ENCODE measurements around the gene LYG2.

- TF ChIP-seq, protein P1, sequence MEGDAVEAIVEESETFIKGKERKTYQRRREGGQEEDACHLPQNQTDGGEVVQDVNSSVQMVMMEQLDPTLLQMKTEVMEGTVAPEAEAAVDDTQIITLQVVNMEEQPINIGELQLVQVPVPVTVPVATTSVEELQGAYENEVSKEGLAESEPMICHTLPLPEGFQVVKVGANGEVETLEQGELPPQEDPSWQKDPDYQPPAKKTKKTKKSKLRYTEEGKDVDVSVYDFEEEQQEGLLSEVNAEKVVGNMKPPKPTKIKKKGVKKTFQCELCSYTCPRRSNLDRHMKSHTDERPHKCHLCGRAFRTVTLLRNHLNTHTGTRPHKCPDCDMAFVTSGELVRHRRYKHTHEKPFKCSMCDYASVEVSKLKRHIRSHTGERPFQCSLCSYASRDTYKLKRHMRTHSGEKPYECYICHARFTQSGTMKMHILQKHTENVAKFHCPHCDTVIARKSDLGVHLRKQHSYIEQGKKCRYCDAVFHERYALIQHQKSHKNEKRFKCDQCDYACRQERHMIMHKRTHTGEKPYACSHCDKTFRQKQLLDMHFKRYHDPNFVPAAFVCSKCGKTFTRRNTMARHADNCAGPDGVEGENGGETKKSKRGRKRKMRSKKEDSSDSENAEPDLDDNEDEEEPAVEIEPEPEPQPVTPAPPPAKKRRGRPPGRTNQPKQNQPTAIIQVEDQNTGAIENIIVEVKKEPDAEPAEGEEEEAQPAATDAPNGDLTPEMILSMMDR (IDR thresholded peaks at IDR 0.05; ENCODE audit: insufficient read depth, low read length): no peak
- TF ChIP-seq REST (IDR thresholded peaks at IDR 0.05; ENCODE audit: insufficient replicate concordance, low read depth) (no peak), POLR2AphosphoS5 (IDR thresholded peaks at IDR 0.05; ENCODE audit: low read depth) (no peak), SPI1 (IDR thresholded peaks at IDR 0.05; ENCODE audit: borderline replicate concordance, low read depth) (no peak), GABPA (IDR thresholded peaks at IDR 0.05; ENCODE audit: low read depth) (no peak)
These were observed 23.4 kb upstream of the LYG2 start for GRCh38 chr2:99278793-99279291.

All from HL-60 (cell line).